HEK293 (cell line): Measurements from ENCODE around the gene FILIP1.

Experiments
- CTCF ChIA-PET: fragments of 350-600 bp; formaldehyde crosslinking; extraction: SDS; loops from one replicate; lab custom pipeline; 2021; ENCODE audit warnings: antibody characterized with exemption; lab: Yijun Ruan, JAX
- POLR2A ChIA-PET: fragments of 300-600 bp; formaldehyde crosslinking; extraction: SDS; loops from one replicate; lab custom pipeline; 2020; ENCODE audit warnings: antibody characterized with exemption, inconsistent platforms; lab: Yijun Ruan, JAX
- H3K27ac ChIP-seq: fragments of 200-500 bp; sonication (Bioruptor generic); 2 replicates; pipeline ENCODE4 v1.5.1; 2014; ENCODE audit warnings: low read depth, low read length, control low read depth, inconsistent platforms; ENCODE audit errors: extremely low read depth
- H3K36me3 ChIP-seq, 2 experiments: fragments of 200-500 bp in 1 of 2; sonication (Bioruptor generic) in 1 of 2; 1 replicate in 1 of 2; 2 replicates in 1 of 2; pipeline ENCODE4 v1.5.1; 2014 to 2017; ENCODE audit warnings: inconsistent platforms in 2 of 2, low read length in 2 of 2; ENCODE audit not compliant: control insufficient read depth in 2 of 2, insufficient read depth in 1 of 2
- H3K4me1 ChIP-seq: fragments of 200-500 bp; sonication (Bioruptor generic); 2 replicates; pipeline ENCODE4 v1.5.1; 2014; ENCODE audit warnings: mild to moderate bottlenecking, low read length, inconsistent platforms; ENCODE audit not compliant: control insufficient read depth, insufficient read depth
- H3K4me3 ChIP-seq: 2 replicates; pipeline ENCODE4 v1.5.1; 2011; ENCODE audit warnings: low read depth, mild to moderate bottlenecking, control low read depth, low read length, moderate library complexity
- H3K9me3 ChIP-seq: fragments of 200-500 bp; sonication (Bioruptor generic); 2 replicates; pipeline ENCODE4 v1.5.1; 2014; ENCODE audit warnings: low read depth, low read length, inconsistent platforms; ENCODE audit not compliant: control insufficient read depth, insufficient read depth
- FEZF1 ChIP-seq: fragments of 450-650 bp; formaldehyde crosslinking; IDR thresholded peaks from 2 replicates; pipeline ENCODE4 v1.5.1; 2016; ENCODE audit warnings: missing biosample characterization, missing genetic modification characterization
- GLIS1 ChIP-seq: fragments of 450-650 bp; formaldehyde crosslinking; IDR thresholded peaks from 2 replicates; pipeline ENCODE4 v1.5.1; 2016; ENCODE audit warnings: missing biosample characterization, missing genetic modification characterization
- ZNF354C ChIP-seq: fragments of 450-650 bp; formaldehyde crosslinking; IDR thresholded peaks from 2 replicates; pipeline ENCODE4 v1.5.1; 2016; ENCODE audit warnings: missing biosample characterization, missing genetic modification characterization, low read depth, borderline replicate concordance
- ZNF571 ChIP-seq: fragments of 450-650 bp; formaldehyde crosslinking; IDR thresholded peaks from 2 replicates; pipeline ENCODE4 v1.5.0; 2017; ENCODE audit warnings: missing biosample characterization, missing genetic modification characterization
- ZNF654 ChIP-seq: fragments of 450-650 bp; formaldehyde crosslinking; IDR thresholded peaks from 2 replicates; pipeline ENCODE4 v1.5.1; 2016; ENCODE audit warnings: low read depth, missing biosample characterization, missing genetic modification characterization
- ZNF701 ChIP-seq: fragments of 450-650 bp; formaldehyde crosslinking; IDR thresholded peaks from 2 replicates; pipeline ENCODE4 v1.5.1; 2016; ENCODE audit warnings: missing biosample characterization, missing genetic modification characterization
- ZNF777 ChIP-seq: fragments of 450-650 bp; formaldehyde crosslinking; IDR thresholded peaks from 2 replicates; pipeline ENCODE4 v1.5.1; 2017; ENCODE audit warnings: missing biosample characterization, missing genetic modification characterization, borderline replicate concordance
- ZNF792 ChIP-seq: fragments of 450-650 bp; formaldehyde crosslinking; IDR thresholded peaks from 2 replicates; pipeline ENCODE4 v1.5.1; 2016; ENCODE audit warnings: missing biosample characterization, missing genetic modification characterization
- ZNF830 ChIP-seq: fragments of 450-650 bp; IDR thresholded peaks from 2 replicates; pipeline ENCODE4 v1.5.0; 2018; ENCODE audit warnings: missing biosample characterization, missing genetic modification characterization, low read depth, mild to moderate bottlenecking, moderate library complexity
- ZSCAN23 ChIP-seq: fragments of 450-650 bp; formaldehyde crosslinking; IDR thresholded peaks from 2 replicates; pipeline ENCODE4 v1.5.1; 2016; ENCODE audit warnings: missing biosample characterization, missing genetic modification characterization
- TF ChIP-seq, protein P1 (sequence below): fragments of 450-650 bp; formaldehyde crosslinking; IDR thresholded peaks from 2 replicates; pipeline ENCODE4 v1.5.1; 2016; ENCODE audit warnings: missing biosample characterization, missing genetic modification characterization
- TF ChIP-seq, protein P2 (sequence below): fragments of 450-650 bp; formaldehyde crosslinking; IDR thresholded peaks from 2 replicates; pipeline ENCODE4 v1.5.1; 2016; ENCODE audit warnings: missing biosample characterization, missing genetic modification characterization, borderline replicate concordance
- TF ChIP-seq, protein P3 (sequence below): fragments of 450-650 bp; formaldehyde crosslinking; IDR thresholded peaks from 2 replicates; pipeline ENCODE4 v1.5.1; 2017; ENCODE audit warnings: missing biosample characterization, missing genetic modification characterization
- TF ChIP-seq, protein P4 (sequence below): fragments of 450-650 bp; formaldehyde crosslinking; IDR thresholded peaks from 2 replicates; pipeline ENCODE4 v1.5.1; 2017; ENCODE audit warnings: missing biosample characterization, missing genetic modification characterization
- TF ChIP-seq, protein P5 (sequence below): fragments of 450-650 bp; formaldehyde crosslinking; IDR thresholded peaks from 2 replicates; pipeline ENCODE4 v1.5.1; 2016; ENCODE audit warnings: missing biosample characterization, missing genetic modification characterization

Gene FILIP1

DNA sequence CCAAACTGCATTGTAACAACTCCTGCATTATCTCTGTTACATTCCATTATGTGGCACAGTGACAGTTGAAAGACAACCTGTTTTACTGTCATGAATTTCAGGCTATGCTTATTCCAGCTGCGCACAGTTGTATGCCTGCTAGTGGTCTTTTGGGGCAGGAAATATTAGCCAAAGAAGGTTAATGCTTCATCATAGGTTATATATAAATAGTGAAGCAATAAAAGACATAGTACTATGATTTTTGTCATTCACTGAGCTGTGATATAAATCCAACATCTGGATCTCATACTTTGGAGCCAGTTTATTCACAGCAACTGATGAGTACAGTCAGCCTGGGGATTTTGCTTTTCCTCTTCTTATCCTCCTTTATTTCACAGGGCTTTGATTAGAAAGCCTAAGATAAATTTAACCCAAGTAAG, 55.6 kb downstream of the FILIP1 start:
- Histone ChIP-seq H3K36me3 (no peaks in the 10 kb centered on the region), H3K4me3 (no peak overlapping the region), H3K4me1 (no peaks in the 10 kb centered on the region), H3K27ac (no peak overlapping the region), H3K9me3 (no peaks in the 10 kb centered on the region)
- POLR2A ChIA-PET: interaction anchor here (0.7 kb wide), 1 partner anchor 66 kb away, joined by 3 read pairs; no protein-coding TSS in a partner anchor
- no peak for TF ChIP-seq FEZF1 (tag by site-specific recombination)
- TF ChIP-seq ZSCAN23 (tag by site-specific recombination): no peak
- no peak for TF ChIP-seq ZNF777 (tag by site-specific recombination)
- no peak for TF ChIP-seq GLIS1 (tag by site-specific recombination)
- CTCF ChIA-PET: interaction anchor here (0.6 to 1.8 kb wide), 5 partner anchors 25 to 1746 kb away, joined by 3 to 4 read pairs (median 4); no protein-coding TSS in a partner anchor

DNA sequence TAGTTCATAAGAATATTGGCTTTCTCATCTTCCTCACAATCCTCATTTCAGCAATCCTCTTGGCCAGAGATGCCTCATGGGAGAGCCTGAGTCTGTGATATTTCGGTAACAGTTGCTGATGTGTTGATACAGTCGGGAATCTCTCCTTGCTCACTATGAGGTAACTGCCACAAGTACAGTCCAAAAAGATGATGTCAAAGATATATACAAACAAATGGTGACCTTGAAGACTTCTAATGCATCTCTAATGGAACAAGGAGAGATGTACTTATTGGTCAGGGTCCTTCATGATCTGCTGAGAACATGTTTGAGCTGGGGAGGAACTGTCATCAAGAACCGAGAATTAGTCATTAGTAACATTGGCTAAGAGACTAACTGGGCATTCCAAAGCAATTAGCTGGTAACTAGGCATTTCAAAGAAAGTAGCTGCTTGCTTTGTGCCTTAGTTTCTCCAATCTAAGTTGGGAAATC, 56.1 kb downstream of the FILIP1 start:
- CTCF ChIA-PET: interaction anchor here (0.7 kb wide), 1 partner anchor 70 kb away, joined by 3 read pairs; no protein-coding TSS in a partner anchor
- Histone ChIP-seq H3K36me3 (no peaks in the 10 kb centered on the region), H3K4me1 (no peaks in the 10 kb centered on the region), H3K27ac (no peak overlapping the region), H3K9me3 (no peaks in the 10 kb centered on the region), H3K4me3 (no peak overlapping the region)
- TF ChIP-seq ZNF354C (tag by site-specific recombination) (no peak), ZNF654 (tag by site-specific recombination) (no peak), ZNF830 (tag by site-specific recombination) (no peak), ZNF701 (tag by site-specific recombination) (no peak), ZNF571 (tag by site-specific recombination) (no peak), ZNF792 (tag by site-specific recombination) (no peak)
- TF ChIP-seq, protein P1, sequence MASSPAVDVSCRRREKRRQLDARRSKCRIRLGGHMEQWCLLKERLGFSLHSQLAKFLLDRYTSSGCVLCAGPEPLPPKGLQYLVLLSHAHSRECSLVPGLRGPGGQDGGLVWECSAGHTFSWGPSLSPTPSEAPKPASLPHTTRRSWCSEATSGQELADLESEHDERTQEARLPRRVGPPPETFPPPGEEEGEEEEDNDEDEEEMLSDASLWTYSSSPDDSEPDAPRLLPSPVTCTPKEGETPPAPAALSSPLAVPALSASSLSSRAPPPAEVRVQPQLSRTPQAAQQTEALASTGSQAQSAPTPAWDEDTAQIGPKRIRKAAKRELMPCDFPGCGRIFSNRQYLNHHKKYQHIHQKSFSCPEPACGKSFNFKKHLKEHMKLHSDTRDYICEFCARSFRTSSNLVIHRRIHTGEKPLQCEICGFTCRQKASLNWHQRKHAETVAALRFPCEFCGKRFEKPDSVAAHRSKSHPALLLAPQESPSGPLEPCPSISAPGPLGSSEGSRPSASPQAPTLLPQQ (tag by site-specific recombination): no peak
- TF ChIP-seq, protein P2, sequence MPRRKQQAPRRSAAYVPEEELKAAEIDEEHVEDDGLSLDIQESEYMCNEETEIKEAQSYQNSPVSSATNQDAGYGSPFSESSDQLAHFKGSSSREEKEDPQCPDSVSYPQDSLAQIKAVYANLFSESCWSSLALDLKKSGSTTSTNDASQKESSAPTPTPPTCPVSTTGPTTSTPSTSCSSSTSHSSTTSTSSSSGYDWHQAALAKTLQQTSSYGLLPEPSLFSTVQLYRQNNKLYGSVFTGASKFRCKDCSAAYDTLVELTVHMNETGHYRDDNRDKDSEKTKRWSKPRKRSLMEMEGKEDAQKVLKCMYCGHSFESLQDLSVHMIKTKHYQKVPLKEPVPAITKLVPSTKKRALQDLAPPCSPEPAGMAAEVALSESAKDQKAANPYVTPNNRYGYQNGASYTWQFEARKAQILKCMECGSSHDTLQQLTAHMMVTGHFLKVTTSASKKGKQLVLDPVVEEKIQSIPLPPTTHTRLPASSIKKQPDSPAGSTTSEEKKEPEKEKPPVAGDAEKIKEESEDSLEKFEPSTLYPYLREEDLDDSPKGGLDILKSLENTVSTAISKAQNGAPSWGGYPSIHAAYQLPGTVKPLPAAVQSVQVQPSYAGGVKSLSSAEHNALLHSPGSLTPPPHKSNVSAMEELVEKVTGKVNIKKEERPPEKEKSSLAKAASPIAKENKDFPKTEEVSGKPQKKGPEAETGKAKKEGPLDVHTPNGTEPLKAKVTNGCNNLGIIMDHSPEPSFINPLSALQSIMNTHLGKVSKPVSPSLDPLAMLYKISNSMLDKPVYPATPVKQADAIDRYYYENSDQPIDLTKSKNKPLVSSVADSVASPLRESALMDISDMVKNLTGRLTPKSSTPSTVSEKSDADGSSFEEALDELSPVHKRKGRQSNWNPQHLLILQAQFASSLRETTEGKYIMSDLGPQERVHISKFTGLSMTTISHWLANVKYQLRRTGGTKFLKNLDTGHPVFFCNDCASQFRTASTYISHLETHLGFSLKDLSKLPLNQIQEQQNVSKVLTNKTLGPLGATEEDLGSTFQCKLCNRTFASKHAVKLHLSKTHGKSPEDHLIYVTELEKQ: no peak
- TF ChIP-seq, protein P3, sequence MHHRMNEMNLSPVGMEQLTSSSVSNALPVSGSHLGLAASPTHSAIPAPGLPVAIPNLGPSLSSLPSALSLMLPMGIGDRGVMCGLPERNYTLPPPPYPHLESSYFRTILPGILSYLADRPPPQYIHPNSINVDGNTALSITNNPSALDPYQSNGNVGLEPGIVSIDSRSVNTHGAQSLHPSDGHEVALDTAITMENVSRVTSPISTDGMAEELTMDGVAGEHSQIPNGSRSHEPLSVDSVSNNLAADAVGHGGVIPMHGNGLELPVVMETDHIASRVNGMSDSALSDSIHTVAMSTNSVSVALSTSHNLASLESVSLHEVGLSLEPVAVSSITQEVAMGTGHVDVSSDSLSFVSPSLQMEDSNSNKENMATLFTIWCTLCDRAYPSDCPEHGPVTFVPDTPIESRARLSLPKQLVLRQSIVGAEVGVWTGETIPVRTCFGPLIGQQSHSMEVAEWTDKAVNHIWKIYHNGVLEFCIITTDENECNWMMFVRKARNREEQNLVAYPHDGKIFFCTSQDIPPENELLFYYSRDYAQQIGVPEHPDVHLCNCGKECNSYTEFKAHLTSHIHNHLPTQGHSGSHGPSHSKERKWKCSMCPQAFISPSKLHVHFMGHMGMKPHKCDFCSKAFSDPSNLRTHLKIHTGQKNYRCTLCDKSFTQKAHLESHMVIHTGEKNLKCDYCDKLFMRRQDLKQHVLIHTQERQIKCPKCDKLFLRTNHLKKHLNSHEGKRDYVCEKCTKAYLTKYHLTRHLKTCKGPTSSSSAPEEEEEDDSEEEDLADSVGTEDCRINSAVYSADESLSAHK: no peak
- POLR2A ChIA-PET: interaction anchor here (0.7 to 1.5 kb wide), 2 partner anchors 56 to 66 kb away, joined by 3 read pairs; partner anchors contain the start of gene FILIP1

DNA sequence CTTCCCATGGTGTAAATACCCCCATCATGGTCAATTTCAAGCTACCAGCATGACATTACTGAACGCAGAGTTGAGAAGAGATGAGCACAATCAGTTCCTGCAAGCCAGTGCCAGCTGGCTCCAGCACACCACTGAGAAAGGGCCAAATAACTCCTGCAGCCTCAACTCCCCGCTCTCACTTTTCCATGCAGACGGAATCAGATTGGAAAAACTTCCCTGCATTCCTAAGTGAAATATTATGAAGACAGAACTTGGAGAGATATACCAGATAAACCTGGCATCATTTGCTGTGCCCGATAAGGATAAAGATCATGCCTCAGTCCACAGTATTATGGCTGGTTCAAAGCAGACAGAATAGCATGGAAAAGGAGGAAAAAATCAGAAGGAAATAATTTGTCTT, 56.7 kb downstream of the FILIP1 start:
- ChIA-PET CTCF (interaction anchor here (0.6 to 1.1 kb wide), 4 partner anchors 62 to 126 kb away, joined by 3 to 4 read pairs (median 4); no protein-coding TSS in a partner anchor), POLR2A (interaction anchor here (1.5 kb wide), 1 partner anchor 57 kb away, joined by 3 read pairs; the partner anchor contains the start of gene FILIP1)
- no peak overlapping the region for H3K27ac ChIP-seq
- H3K36me3 ChIP-seq: no peaks in the 10 kb centered on the region
- TF ChIP-seq, protein P4, sequence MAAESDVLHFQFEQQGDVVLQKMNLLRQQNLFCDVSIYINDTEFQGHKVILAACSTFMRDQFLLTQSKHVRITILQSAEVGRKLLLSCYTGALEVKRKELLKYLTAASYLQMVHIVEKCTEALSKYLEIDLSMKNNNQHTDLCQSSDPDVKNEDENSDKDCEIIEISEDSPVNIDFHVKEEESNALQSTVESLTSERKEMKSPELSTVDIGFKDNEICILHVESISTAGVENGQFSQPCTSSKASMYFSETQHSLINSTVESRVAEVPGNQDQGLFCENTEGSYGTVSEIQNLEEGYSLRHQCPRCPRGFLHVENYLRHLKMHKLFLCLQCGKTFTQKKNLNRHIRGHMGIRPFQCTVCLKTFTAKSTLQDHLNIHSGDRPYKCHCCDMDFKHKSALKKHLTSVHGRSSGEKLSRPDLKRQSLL (tag by site-specific recombination): no peak
- TF ChIP-seq, protein P5, sequence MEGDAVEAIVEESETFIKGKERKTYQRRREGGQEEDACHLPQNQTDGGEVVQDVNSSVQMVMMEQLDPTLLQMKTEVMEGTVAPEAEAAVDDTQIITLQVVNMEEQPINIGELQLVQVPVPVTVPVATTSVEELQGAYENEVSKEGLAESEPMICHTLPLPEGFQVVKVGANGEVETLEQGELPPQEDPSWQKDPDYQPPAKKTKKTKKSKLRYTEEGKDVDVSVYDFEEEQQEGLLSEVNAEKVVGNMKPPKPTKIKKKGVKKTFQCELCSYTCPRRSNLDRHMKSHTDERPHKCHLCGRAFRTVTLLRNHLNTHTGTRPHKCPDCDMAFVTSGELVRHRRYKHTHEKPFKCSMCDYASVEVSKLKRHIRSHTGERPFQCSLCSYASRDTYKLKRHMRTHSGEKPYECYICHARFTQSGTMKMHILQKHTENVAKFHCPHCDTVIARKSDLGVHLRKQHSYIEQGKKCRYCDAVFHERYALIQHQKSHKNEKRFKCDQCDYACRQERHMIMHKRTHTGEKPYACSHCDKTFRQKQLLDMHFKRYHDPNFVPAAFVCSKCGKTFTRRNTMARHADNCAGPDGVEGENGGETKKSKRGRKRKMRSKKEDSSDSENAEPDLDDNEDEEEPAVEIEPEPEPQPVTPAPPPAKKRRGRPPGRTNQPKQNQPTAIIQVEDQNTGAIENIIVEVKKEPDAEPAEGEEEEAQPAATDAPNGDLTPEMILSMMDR: no peak
- no peak overlapping the region for H3K4me3 ChIP-seq
- no peaks in the 10 kb centered on the region for H3K9me3 ChIP-seq
- no peaks in the 10 kb centered on the region for H3K4me1 ChIP-seq
